ENCODE results near the gene GPC3. TPM values are rescaled to one million over a fixed set of nuclear protein-coding genes. Genes with fewer than 3 reads are reported as not detected.

Gene GPC3
- total and polyA plus RNA-seq, 2 of the 4 experiments (the other 2 are of a cell fraction): not detected

DNA sequence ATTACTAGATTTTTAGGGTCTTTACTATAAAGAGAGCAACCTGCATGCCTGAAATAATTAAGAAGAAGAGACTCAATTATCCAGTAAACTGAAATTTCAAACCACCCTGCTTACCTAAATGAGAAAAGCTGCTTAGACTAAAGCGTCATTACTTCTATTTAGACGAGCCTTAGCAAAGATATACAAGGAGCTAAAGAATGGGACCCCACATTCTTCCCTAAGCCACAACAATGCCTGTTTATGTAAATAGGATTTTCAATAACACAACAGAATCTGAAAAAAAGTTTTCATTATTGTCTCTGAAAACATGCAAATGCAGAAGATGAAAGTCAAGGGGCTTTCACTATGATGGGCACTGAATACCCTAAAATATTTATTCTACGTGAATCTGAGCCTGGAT lies 16.2 kb downstream of the GPC3 start:
- Histone ChIP-seq H2BK5ac (ENCODE audit: low read depth, low read length, poor library complexity, severe bottlenecking) (no peak overlapping the region), H3K14ac (replicated peaks; ENCODE audit: low read depth, low read length) (no peak overlapping the region), H2AK5ac (ENCODE audit: low read depth, low read length) (no peak overlapping the region), H3K23ac (ENCODE audit: low read depth, low read length) (no peak overlapping the region), H3K79me1 (ENCODE audit: low read depth in 1 of 2, low read length in 2 of 2) (no peaks in the 10 kb centered on the region), H3K27me3 (ENCODE audit: control insufficient read depth, insufficient read depth, low read length) (peaks cover 2% of the 10 kb centered on the region; the same call in 1 of the 2 replicates), H2AFZ (replicated peaks; ENCODE audit: low read length, poor library complexity) (no peak overlapping the region), H3K4ac (ENCODE audit: low read depth, low read length) (no peak overlapping the region), H3K9me1 (ENCODE audit: insufficient read depth, low read length) (no peaks in the 10 kb centered on the region), H3K9ac (ENCODE audit: low read depth, low read length) (no peak overlapping the region), H4K91ac (ENCODE audit: insufficient read depth, low read depth, low read length) (no peak overlapping the region), H2BK15ac (ENCODE audit: low read depth, low read length) (no peak overlapping the region), H3K4me1 (ENCODE audit: control insufficient read depth, insufficient read depth, low read length) (no peaks in the 10 kb centered on the region), H4K20me1 (ENCODE audit: insufficient read depth, low read length) (no peaks in the 10 kb centered on the region), H2BK20ac (ENCODE audit: low read depth, low read length) (no peak overlapping the region), H4K5ac (ENCODE audit: low read depth, low read length) (no peak overlapping the region), H4K8ac (ENCODE audit: low read depth in 2 of 2, low read length in 2 of 2) (no peak overlapping the region), H3K4me3 (ENCODE audit: insufficient read depth, low read depth, low read length) (no peak overlapping the region), H3K36me3 (ENCODE audit: control insufficient read depth, insufficient read depth, low read length) (no peaks in the 10 kb centered on the region), H3K18ac (ENCODE audit: low read depth, low read length) (no peak overlapping the region), H3K9me3 (ENCODE audit: control insufficient read depth, insufficient read depth, low read length) (no peaks in the 10 kb centered on the region), H3K56ac (ENCODE audit: extremely low read depth, insufficient read depth, low read length) (no peak overlapping the region), H2BK120ac (ENCODE audit: low read depth, low read length) (no peak overlapping the region), H3K27ac (ENCODE audit: insufficient read depth, low read length) (no peak overlapping the region), H2AK9ac (replicated peaks; ENCODE audit: low read depth, low read length, poor library complexity) (no peak overlapping the region), H3K4me2 (ENCODE audit: low read depth, low read length) (no peak overlapping the region)
- intact Hi-C loops (cut with micrococcal nuclease) (no loop called here), dilution Hi-C loops (cut with HindIII; ENCODE audit: low sequenced_read_pairs, unreplicated experiment) (no loop called here), in situ Hi-C loops (cut with MboI; ENCODE audit: low sequenced_read_pairs) (no loop called here)
- CTCF ChIA-PET: no interaction called here
- POLR2A ChIA-PET (ENCODE audit: unreplicated experiment): no interaction called here
- no CpG with 5 or more reads among the region's 3 CpGs for WGBS, 2 experiments (ENCODE audit: extremely low coverage in 2 of 2, insufficient read length in 1 of 2)
- DNase-seq: no peak
- ATAC-seq (ENCODE audit: low read depth): no peak
- TF ChIP-seq CHD1 (IDR thresholded peaks at IDR 0.05; ENCODE audit: low read depth, low read length) (no peak), NFE2L2 (IDR thresholded peaks at IDR 0.05; ENCODE audit: low read depth, low read length) (no peak), USF2 (IDR thresholded peaks at IDR 0.05; ENCODE audit: low read depth, low read length) (no peak), BHLHE40 (IDR thresholded peaks at IDR 0.05; ENCODE audit: low read depth, low read length) (no peak), ELK1 (IDR thresholded peaks at IDR 0.05; ENCODE audit: borderline replicate concordance, low read depth, low read length) (no peak), RCOR1 (IDR thresholded peaks at IDR 0.05; ENCODE audit: insufficient replicate concordance, low read length) (no peak), SMC3 (IDR thresholded peaks at IDR 0.05; ENCODE audit: low read depth, low read length) (no peak), RAD21 (IDR thresholded peaks at IDR 0.05; ENCODE audit: low read length) (no peak), FOS (IDR thresholded peaks at IDR 0.05; ENCODE audit: low read depth, low read length) (no peak)
- TF ChIP-seq, protein P1, sequence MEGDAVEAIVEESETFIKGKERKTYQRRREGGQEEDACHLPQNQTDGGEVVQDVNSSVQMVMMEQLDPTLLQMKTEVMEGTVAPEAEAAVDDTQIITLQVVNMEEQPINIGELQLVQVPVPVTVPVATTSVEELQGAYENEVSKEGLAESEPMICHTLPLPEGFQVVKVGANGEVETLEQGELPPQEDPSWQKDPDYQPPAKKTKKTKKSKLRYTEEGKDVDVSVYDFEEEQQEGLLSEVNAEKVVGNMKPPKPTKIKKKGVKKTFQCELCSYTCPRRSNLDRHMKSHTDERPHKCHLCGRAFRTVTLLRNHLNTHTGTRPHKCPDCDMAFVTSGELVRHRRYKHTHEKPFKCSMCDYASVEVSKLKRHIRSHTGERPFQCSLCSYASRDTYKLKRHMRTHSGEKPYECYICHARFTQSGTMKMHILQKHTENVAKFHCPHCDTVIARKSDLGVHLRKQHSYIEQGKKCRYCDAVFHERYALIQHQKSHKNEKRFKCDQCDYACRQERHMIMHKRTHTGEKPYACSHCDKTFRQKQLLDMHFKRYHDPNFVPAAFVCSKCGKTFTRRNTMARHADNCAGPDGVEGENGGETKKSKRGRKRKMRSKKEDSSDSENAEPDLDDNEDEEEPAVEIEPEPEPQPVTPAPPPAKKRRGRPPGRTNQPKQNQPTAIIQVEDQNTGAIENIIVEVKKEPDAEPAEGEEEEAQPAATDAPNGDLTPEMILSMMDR (conservative IDR thresholded peaks at IDR 0.05; ENCODE audit: low read depth, low read length): no peak
- no TSS peak for BruUV-seq (replicated peaks)

Measured in IMR-90 (cell line).